Epithelial cell of prostate (primary cell): ENCODE results near the gene NKX2-8.

Experiments
- DNase-seq: peaks from one replicate; pipeline ENCODE4 v3.0.0-alpha.2; 2011; ENCODE audit warnings: low read depth, low spot score
- H3K27ac ChIP-seq: fragments of 450-650 bp; 2 replicates; pipeline ENCODE4 v1.5.1; 2017; ENCODE audit warnings: mild to moderate bottlenecking

NKX2-8 gene

DNA sequence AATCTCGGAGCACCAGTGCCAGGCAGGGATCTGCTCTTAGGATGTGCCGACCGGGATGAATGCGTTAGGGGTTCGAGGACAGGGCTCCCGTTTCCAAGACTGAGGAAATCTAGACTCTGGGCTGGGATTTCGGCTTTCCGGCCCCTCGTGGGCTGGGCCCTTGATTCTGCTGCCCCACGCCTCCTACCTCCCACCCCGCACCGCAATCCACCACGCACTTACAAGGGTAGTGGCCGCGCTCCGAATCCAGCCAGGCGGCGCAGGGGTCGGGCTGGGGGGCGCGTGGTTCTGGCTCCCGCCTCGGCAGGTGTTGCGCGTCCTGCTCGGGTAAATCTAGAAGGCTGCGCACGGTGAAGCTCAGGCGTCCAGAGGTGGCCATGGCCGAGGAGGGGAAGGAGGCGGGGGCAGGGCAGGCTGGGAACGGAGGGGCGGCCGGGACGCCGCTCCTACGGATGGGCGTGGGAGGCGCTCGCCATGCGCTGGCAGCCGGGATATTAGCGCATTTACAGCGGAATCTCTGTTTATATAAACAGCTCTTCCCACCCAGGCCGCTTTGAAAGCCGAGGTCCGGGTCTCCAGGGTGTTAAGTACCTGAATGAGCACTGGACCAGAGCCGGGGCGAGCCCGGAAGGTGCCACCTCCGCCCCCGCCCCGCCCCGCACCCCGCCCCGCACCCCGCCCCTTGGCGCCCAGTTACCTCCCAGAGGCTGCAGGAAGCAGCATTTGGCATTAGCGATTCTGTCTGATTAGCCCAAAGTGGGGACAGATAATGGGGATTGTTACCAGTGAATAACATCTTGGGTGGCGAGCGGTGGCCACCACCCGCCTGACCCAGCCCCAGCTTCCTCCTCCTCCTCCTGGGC is at the start of gene NKX2-8:
TSS of gene NKX2-8 (minus strand) at position 604 of the 863 bp plus-strand sequence. CDS start at position 379, 225 bp downstream.
- no peak for DNase-seq
- H3K27ac ChIP-seq: peak within 1 kb of the TSS; percentile 19

DNA sequence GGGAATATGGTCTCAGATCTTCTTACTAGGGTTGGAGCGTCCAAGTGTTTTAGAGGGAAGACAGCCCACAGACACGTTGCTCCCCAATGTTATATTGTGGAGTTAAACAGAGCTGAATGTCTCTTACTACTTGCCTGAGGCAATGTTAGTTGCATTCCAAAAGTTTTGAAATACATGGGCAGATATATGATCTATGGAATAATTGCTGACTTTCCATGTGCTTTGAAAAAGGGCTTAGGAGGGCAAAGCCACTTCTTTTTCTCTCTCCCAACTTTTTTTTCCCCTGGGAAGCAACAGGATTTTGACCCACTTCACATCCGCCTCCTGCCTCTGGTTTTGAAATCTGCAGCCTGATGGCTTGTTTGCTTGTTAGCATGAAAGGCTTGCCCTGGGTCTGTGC is 45.6 kb upstream of the NKX2-8 start:
- DNase-seq: no peak

DNA sequence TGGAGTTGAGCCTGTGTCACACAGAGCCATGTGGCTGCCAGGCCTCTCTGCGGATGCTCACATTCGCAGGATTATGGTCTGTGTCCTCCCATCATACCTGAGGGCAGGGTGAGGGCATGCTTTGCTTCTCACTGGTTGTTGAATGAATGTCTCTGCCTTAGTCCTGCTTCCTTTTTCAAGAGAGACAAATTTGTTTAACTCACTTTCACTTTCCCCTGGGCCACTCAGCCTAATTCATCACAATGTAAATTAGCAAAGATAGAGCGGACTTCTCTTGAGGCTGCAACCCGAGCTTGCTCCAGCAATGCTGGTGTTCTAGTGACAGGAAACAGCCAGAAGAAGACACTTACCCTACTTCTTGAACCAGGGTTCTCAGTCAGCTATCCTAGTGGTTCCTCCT is 43.7 kb upstream of the NKX2-8 start:
- no peak overlapping the region for H3K27ac ChIP-seq
- DNase-seq: no peak

More for the DNA sequence above, 45.6 kb upstream of the NKX2-8 start:
- H3K27ac ChIP-seq: no peak overlapping the region

DNA sequence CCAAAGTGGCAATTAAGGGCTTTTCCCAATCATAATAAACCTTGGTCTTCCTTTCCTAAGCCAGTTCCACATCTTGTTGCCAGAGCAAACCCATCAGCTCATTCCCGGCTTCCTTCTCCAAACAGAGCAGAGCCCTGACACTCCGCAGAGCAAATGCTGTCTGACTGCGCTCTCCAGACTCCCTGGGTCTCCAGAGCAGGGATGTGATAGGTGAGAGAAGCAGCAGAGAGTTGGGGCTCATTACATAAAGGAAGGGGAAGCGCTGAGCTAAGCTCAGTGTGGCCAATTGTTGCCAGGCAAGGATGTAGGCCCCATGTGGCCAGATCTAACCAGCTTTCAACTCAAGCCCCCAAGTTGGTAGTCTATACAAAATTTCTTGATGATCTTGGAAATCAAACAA is 43.0 kb upstream of the NKX2-8 start:
- no peak overlapping the region for H3K27ac ChIP-seq
- DNase-seq: no peak

DNA sequence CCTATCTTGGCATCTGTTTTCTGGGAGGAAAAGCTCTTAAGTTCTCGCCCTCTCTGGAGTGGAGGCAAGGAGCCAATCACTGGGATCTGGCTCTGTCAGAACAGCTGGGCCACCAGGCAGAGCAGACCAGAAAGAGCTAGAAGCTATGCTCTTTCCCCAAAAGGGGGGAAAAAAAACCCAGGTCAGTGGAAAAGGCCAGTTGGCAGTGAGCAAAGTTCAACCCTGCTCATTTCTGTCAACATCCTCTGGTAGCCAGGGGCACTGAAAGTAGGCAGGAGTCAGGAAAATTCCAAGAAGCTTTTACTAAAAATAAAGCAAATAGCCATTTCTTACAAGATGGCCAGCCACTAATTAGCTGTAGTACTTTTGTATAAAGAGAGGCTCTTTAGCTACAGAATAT is 42.6 kb upstream of the NKX2-8 start:
- no peak for DNase-seq
- no peak overlapping the region for H3K27ac ChIP-seq

DNA sequence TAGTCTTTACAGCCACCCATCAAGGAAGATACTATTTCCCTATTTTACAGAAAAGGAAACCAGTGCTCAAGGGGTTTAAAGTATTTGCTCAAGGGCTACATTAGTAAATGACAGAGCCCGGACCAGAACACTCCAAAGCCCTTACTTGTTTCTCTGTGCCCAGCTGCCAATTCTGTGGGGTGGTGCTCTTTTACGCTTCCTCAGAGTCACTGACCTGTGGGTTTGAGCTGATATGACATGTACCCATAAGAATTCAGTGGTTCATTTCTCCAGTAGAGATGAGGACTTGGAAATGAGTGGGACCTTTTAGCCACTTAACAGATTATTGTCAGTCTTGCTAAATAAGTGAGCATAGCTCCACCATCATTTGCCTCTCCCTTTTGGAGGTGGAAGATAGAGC is 37.4 kb upstream of the NKX2-8 start:
- H3K27ac ChIP-seq: no peak overlapping the region
- peak; percentile 33 for DNase-seq

DNA sequence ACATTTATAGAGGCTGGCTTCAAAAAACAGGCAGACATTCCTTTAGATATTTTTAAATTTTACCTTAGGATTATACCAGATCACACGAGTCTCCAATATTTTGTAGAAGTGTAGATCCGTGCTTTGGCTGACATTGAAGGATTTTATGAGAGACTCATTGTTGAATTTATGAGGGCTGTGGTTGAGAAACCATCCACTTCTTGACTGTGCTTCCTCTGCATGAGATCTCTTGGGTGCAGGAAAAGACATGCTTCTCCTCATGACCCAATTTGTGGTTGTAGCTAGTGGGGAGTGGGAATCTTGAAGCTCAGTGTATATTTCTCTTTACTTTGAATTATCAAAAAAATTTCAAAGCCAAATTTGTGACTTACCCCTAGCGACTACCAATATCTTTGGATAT is 36.7 kb upstream of the NKX2-8 start:
- no peak for DNase-seq
- H3K27ac ChIP-seq: no peak overlapping the region

DNA sequence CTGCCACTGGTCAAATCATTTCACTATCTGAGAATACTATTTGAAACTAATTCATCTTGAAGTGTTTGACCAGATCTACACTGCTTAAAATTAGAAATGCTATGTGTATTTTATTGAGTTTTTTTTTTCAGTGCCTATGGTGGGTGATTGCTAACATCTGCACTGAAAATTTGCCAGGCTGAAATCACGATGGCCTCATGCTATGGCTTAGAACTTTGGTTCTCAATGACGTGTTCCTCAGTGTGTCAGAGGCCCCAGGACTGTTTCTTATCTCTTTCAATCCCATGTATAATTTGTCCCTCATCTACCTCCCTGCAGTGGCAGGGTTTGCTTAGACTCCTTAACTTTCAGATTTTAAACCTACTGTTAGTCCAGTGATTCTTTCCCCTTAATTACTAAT is 36.2 kb upstream of the NKX2-8 start:
- no peak overlapping the region for H3K27ac ChIP-seq
- DNase-seq: no peak

DNA sequence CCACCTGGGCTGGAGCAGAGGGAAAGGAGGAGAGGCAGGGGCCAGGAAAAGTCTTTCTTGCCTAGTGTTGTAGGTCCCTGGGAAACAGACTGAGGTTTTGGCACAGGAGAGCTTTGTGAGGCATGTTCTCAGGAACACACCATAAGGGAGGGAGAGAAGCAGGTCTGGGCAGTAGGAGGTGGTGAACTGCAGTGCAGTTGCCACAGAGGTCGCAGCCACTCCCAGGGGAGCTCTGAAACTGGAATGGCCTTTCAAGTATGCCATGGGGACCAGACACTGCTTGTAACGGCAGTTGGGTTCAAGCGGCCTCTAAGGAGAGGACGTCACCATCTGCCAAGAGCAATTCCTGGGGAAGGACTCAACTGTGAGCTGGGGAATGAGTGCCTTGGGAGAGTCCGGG is 35.4 kb upstream of the NKX2-8 start:
- no peak for DNase-seq
- no peak overlapping the region for H3K27ac ChIP-seq

DNA sequence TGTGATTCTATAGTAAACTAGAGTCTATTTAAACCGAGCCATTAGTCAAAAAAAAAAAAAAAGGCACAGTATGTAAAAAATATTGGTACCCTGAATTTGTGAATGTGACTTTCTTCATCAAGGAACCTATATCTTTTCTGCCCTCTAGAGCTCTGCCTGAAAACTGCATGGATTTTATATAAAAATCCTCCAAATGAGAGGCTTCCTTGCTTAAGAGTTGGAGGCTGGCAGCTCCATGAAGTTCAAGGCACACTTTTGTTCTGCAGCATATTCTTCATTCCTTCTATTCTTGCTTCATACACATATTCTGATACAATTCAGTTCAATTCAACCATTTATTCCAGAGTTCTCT is 23.1 kb upstream of the NKX2-8 start:
- no peak for DNase-seq
- no peak overlapping the region for H3K27ac ChIP-seq

DNA sequence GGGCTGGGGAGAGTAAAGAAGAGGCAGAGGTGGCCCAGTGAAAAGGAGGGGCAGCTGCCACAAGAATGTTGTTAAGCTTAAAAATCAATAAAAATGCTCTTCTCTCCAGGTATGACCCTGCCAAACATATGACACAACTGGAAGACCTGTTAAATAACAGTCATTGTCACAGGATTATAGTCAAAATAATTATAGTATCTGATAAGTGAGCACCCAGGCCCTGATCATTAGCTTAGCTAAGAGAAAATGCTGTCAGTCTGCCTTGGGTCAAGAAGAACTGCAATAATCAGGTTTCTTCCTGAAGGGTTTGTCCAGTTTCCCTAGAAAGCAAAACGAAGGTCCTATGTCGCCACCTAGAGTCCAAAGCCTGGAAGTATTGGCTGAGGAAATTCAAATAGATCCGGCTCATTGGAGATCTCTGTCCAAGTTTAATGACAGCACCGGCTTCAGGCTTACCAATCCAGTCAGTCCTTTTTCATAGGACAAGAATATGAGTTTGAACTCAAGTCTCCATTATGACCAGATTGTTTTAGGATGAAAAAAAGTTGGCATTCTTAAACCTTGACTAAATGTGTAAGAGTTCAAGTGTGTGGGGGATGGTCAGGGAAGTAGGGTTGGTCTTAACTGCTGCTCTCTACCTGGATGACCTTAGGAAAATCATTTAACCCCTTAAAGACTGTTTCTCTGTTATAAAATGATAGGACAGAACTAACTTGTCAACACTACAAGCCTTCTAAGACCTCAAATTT is 22.5 kb upstream of the NKX2-8 start:
- H3K27ac ChIP-seq: no peak overlapping the region
- DNase-seq: no peak

DNA sequence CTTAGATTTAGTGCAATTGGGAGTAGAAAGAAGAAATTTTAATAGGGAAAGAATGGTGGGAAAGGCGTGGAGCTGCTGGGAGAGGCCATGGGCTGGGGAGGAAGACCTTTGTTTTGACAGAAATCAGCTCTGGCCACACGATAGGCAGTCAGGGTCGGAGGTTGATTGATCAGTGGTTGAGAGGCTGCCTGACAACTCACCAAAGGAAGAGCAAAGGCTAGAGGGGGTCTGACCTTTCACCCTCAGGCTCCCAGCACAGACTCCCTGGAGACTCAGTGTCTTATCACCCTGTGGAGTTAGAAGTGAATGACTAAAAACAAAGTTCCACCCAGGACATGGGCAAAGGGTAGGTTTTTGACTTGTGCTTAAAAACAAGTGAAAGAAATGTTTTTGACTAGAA is 18.0 kb upstream of the NKX2-8 start:
- H3K27ac ChIP-seq: no peak overlapping the region
- DNase-seq: no peak

DNA sequence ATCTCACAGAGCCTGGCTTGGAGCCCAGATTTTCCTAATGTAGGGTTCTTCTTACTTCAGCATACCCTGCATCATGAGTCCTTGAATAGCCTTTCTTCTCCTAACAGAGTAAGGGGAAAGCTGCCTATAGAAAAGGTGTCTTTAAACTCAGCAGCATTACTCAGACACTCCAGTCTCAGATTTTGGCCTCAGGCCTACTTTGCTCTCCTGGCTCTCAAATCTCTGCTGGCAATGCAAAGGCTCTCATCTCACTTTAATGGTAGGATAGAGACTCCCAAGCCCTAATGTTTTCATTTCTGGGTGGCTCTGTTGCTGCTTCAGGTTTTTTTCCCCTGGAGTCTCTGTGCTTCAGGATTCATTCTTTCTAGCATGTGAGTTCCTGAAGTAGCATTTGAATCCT is 9.1 kb upstream of the NKX2-8 start:
- H3K27ac ChIP-seq: no peak overlapping the region
- DNase-seq: no peak

DNA sequence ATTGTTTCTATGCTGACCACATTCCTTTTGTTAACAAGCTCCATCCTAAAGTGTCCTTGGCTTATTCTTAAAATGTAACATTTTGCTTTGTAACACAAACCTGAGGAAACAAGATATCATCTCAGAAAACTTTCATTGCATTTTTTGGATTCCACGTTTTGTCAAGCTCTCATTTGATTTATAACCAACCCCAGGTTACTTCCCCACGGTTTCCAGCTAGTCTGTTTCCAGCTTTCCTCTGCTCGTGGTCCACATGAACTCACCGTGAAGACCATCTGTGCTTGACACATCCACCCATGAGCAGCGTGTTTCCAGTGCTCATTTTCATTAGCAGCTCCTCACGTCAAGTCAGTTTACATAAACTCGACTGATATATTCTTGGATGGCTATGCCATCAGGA is 6.4 kb upstream of the NKX2-8 start:
- no peak for DNase-seq
- no peak overlapping the region for H3K27ac ChIP-seq

DNA sequence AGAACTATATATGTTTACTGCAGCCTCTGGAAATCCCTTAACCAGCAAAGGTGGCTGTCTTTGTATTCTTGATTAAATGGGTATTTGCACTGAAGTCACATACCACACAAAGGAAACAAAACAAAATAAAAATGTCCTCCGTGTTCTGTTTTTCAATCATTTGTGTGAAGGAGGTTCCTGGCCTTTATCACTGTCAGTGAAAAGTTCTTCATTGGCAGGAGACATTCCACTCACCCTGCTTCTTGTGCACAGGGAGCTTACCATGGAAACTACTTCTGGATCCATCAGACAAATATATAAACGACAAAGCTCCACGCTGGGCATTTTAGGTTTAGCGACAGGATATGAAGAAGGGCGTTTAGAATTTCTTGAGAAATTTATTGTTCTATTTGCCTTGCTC is 5.7 kb upstream of the NKX2-8 start:
- DNase-seq: no peak

DNA sequence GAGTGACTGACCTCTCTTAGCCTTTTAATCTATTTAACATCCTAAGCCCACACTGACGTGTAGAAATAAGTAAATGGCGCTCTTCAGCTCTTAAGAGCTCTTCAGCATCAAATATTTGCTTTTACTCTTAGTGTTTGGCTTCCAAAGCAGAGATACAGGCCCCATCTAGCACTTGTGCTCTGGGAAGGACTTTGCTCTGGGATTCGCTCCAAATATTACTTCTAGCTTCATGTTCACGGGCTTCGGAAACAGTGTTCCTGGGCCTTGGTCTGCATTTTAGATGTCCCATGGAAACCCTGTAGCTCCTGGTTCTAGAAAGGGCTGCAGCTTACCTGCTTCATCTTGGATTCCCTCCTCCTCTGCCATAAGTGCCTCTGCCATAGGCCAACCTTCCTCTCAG is 2.7 kb upstream of the NKX2-8 start:
- no peak overlapping the region for H3K27ac ChIP-seq
- no peak for DNase-seq

More for the DNA sequence above, 5.7 kb upstream of the NKX2-8 start:
- H3K27ac ChIP-seq: no peak overlapping the region

DNA sequence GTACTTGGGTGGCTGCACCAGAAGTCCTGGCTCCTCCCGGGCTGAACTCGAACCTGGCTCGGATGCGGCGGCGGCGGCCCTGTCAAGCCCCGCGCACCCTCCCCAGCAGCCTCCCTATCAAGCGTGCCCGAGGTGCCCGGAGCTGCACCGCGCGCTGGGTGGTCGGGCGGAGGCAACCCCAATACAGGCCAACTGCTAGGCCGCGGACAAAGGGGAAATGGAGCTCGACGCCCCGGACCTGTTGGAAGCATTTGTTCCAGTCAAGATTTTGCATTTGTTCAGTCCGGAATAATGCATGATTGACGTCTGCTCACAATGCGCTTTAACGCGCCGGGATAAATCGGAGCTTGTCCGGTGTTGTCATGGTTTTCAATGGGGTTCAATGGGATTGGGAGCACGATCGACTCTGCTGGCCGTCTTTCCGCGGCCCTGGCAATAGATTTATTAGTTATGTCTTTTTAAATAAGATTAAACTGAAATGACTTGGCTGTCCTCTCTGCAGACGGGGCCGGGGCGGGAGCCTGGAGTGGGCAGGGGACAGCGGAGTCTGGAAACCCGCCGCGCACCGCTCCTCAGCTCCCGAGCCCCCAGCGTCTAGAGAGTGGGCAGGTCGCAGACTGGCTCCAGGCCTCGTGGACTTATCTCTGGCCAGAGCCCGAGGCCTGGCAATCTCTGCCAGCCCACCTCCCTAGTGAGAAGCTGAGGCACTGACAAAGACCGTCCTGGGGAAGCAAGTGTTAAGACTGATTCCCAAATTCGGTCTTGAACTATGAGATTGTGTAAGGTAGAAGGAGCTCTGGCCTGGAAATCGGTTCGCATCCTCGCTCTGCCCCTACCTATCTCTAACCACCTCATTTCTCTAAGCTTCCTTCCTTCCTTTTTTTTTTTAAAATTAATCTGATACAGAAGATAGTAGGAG is 1.7 kb upstream of the NKX2-8 start:
- H3K27ac ChIP-seq: no peak overlapping the region
- DNase-seq: no peak

DNA sequence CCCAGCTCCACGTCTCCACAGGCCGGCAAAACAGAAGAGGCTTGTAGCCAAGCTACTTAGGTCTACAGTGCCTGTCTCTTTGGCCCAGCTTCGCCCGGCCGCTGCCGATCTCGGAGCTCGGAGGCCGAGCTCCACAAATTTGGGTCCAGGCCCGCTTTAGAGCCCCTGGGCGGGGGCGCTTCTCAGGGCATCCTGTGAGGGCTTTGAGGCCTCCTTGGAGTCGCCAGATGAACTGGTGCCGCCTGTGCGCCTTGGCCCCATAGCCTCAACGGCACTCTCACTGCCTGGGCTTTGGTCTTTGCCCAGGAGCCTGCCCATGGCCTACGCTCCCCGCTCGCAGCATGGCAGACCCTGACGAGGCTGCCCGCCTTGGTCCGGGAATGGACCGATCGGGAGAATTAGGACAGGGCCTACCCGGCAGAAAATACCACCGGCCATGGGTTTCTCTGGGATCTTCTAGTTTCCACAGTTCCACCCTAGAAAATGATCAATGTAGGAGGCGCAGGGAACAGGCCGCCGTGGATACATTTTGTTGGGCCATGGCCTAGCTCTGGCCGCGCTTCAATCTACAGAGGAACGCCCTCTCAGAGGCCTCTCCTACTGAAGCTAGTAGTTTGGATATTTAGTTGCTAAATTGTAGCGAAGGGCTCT is 953 bp upstream of the NKX2-8 start:
- no peak for DNase-seq
- no peak overlapping the region for H3K27ac ChIP-seq

DNA sequence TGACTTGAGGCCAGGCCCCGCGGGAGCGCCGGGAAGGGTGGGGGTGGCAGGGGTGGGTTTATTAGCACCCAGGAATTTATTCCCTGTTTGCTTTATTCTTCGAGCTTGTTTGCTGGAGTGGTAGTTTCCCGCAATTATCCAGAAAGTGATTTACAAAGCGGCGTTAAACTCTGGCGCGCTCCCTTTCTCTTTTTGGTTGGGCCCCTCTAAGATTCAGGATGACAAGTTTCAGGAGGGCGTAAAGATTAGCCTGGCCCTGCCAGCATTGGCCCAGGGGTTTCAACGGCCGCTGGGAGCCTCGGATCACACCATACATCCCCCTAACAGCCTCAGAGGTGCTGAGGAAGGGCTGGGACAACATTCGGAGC is 444 bp upstream of the NKX2-8 start:
- DNase-seq: no peak
- no peak overlapping the region for H3K27ac ChIP-seq
